Measurements from ENCODE around the gene KIF2A.

KIF2A gene

DNA sequence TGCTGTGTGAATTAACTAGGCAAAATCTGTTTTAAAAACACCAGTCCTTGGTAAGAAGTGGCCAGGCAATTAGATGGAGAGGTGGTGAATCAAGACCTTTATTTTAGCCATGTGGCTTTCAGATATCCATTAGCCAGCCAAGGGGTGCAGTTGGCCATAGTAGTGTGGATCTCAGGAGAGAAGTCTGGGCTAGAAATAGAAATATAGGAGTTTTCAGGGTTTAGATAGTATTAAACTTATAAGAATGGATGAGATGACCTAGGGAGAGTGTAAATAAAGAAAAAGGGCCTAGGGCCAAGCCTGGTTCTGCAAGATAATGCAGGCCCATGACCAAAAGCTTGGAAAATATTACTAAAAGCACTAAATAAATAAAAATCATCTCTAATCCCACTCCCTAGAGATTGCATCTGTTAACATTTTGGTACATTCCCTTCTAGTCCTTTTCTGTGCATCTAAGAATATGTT, 40.3 kb upstream of the KIF2A start:
- Histone ChIP-seq H3K27ac (no peak overlapping the region), H3K4me3 (ENCODE audit: low read depth, low read length) (no peak overlapping the region), H3K36me3 (no peaks in the 10 kb centered on the region), H3K27me3 (ENCODE audit: insufficient read depth, low read depth, severe bottlenecking) (no peaks in the 10 kb centered on the region), H3K9me3 (ENCODE audit: severe bottlenecking) (no peaks in the 10 kb centered on the region)
- TF ChIP-seq, protein P1, sequence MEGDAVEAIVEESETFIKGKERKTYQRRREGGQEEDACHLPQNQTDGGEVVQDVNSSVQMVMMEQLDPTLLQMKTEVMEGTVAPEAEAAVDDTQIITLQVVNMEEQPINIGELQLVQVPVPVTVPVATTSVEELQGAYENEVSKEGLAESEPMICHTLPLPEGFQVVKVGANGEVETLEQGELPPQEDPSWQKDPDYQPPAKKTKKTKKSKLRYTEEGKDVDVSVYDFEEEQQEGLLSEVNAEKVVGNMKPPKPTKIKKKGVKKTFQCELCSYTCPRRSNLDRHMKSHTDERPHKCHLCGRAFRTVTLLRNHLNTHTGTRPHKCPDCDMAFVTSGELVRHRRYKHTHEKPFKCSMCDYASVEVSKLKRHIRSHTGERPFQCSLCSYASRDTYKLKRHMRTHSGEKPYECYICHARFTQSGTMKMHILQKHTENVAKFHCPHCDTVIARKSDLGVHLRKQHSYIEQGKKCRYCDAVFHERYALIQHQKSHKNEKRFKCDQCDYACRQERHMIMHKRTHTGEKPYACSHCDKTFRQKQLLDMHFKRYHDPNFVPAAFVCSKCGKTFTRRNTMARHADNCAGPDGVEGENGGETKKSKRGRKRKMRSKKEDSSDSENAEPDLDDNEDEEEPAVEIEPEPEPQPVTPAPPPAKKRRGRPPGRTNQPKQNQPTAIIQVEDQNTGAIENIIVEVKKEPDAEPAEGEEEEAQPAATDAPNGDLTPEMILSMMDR (IDR thresholded peaks at IDR 0.05; ENCODE audit: low read depth, low read length): no peak
- no peak for DNase-seq

DNA sequence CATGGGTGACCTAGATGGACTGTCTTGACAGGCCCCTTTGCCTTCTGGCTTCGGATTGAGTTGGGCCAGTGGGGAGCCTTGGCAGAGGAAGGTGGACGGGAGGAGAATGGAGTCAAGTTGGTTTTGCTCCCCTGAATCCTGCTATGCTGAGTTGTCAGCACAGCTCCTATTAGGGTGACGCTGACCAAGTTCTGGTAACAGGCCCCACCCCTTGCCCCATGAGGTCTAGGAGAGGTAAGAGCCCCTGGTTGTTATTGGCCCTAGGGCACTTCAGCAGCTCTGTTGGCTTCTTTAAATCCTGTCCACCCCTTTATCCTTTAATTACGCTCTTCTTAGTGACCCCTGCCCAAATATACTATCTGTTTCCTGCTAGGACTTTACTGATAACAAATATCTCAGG, 39.4 kb upstream of the KIF2A start:
- Histone ChIP-seq H3K4me3 (ENCODE audit: low read depth, low read length) (no peak overlapping the region), H3K9me3 (ENCODE audit: severe bottlenecking) (no peaks in the 10 kb centered on the region), H3K27me3 (ENCODE audit: insufficient read depth, low read depth, severe bottlenecking) (no peaks in the 10 kb centered on the region), H3K27ac (no peak overlapping the region), H3K36me3 (no peaks in the 10 kb centered on the region)
- no peak for DNase-seq
- TF ChIP-seq, protein P1 (IDR thresholded peaks at IDR 0.05; ENCODE audit: low read depth, low read length): no peak

DNA sequence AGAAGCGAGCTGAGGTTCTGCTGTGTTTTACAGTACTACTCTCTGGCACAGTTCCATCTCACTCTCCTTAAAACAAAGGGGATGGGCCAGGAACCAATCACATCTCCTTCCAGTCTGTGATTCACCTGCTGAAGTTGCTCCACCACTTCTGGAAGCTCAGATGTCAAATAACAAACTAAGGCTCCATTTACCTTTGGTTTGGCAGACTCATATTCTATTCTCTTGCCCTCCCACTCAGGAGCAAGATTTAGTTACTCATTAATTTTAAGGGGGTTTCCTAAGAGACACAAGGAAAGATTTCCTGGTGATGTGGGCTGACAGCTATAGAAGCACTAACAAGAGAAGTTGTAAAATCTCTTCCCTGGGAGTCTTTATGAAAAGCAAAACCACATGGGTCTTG, 37.8 kb upstream of the KIF2A start:
- Histone ChIP-seq H3K27me3 (ENCODE audit: insufficient read depth, low read depth, severe bottlenecking) (no peaks in the 10 kb centered on the region), H3K36me3 (no peaks in the 10 kb centered on the region), H3K4me3 (ENCODE audit: low read depth, low read length) (no peak overlapping the region), H3K9me3 (ENCODE audit: severe bottlenecking) (no peaks in the 10 kb centered on the region), H3K27ac (no peak overlapping the region)
- TF ChIP-seq, protein P1 (IDR thresholded peaks at IDR 0.05; ENCODE audit: low read depth, low read length): no peak
- no peak for DNase-seq

DNA sequence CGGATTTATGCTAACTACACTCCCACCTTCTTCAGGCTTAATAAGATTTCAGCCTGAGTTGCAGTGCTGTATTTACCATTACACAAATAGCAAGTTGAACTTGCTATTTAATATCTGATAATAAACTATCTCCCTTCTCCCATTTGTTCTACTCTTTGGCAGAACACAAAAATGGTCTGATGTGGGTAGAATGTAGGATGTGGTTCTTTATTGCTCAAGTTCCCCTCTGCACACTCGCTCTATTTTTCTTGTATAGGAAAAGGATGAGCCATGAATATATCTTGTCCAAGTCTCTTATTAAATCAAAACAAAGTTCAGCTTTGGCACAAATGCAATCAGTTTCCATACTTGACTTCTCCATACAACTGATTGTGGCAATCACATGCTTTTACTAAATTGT, 37.2 kb upstream of the KIF2A start:
- no peak overlapping the region for H3K27ac ChIP-seq
- no peaks in the 10 kb centered on the region for H3K9me3 ChIP-seq (ENCODE audit: severe bottlenecking)
- TF ChIP-seq, protein P1 (IDR thresholded peaks at IDR 0.05; ENCODE audit: low read depth, low read length): no peak
- no peaks in the 10 kb centered on the region for H3K27me3 ChIP-seq (ENCODE audit: insufficient read depth, low read depth, severe bottlenecking)
- no peak for DNase-seq
- H3K36me3 ChIP-seq: no peaks in the 10 kb centered on the region
- H3K4me3 ChIP-seq (ENCODE audit: low read depth, low read length): no peak overlapping the region

DNA sequence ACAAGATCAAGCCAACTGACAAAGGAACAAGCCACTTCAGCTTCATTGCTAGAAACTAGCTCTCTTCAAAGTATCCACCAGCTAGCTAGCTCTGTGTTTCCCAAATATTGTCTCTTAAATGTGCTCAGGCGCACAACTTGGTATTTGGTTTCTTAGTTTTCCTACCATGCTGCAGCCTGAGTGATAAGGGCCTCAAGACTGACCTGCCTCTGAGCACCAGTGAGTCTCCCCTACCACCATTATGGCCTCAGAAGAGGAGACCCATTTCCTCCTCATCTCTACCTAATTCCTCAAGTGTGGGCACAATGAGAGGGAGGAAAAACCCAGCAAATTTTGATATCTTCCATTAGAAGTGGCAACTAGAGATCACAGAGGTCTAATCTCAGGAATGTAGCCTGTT, 34.6 kb upstream of the KIF2A start:
- Histone ChIP-seq H3K9me3 (ENCODE audit: severe bottlenecking) (no peaks in the 10 kb centered on the region), H3K27ac (no peak overlapping the region), H3K4me3 (ENCODE audit: low read depth, low read length) (no peak overlapping the region), H3K27me3 (ENCODE audit: insufficient read depth, low read depth, severe bottlenecking) (no peaks in the 10 kb centered on the region), H3K36me3 (no peaks in the 10 kb centered on the region)
- DNase-seq: no peak
- TF ChIP-seq, protein P1 (IDR thresholded peaks at IDR 0.05; ENCODE audit: low read depth, low read length): no peak

DNA sequence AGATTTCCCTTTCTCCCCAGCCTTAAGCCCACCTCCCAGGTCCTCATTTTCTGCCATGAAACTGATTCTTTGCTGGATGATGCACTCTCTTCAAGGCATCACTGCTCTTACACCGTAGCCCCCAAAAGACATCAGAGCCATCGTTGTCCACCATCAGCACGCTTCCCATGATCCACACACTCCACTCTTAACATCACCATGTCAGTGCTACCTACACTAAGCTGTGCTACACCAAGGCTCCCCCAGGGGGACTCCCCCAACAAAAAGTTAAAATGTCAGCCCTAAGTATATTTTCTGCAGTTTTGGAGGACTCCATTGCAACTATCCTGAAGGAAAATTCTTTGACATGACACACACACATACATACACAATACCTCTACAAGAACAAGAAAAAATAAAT, 34.1 kb upstream of the KIF2A start:
- H3K27ac ChIP-seq: no peak overlapping the region
- TF ChIP-seq, protein P1 (IDR thresholded peaks at IDR 0.05; ENCODE audit: low read depth, low read length): no peak
- H3K36me3 ChIP-seq: no peaks in the 10 kb centered on the region
- no peak for DNase-seq
- no peaks in the 10 kb centered on the region for H3K27me3 ChIP-seq (ENCODE audit: insufficient read depth, low read depth, severe bottlenecking)
- no peaks in the 10 kb centered on the region for H3K9me3 ChIP-seq (ENCODE audit: severe bottlenecking)
- no peak overlapping the region for H3K4me3 ChIP-seq (ENCODE audit: low read depth, low read length)

Measured in WERI-Rb-1 (cell line).